RWPE2 (cell line): ENCODE results near the gene SNX5.

Source experiments
- ATAC-seq: fragments of 200-7000 bp; cut with Tn5 transposase; 3 replicates; pipeline ENCODE4 v1.9.1; 2021; ENCODE audit warnings: low read depth
- DNase-seq: peaks from one replicate; pipeline ENCODE4 v3.0.0-alpha.2; 2020; ENCODE audit warnings: low spot score
- H3K27ac ChIP-seq: fragments of 450-650 bp; 2 replicates; pipeline ENCODE4 v1.5.1; 2017; ENCODE audit warnings: mild to moderate bottlenecking; ENCODE audit not compliant: poor library complexity, severe bottlenecking
- H3K27me3 ChIP-seq: fragments of 250-450 bp; sonication (Bioruptor Pico); 2 replicates; pipeline ENCODE4 v1.5.1; 2021; ENCODE audit warnings: mild to moderate bottlenecking, moderate library complexity; ENCODE audit not compliant: insufficient read depth, poor library complexity, severe bottlenecking
- H3K36me3 ChIP-seq: fragments of 250-450 bp; sonication (Bioruptor Pico); 2 replicates; pipeline ENCODE4 v1.5.1; 2020; ENCODE audit warnings: low read depth, mild to moderate bottlenecking, moderate library complexity
- H3K4me1 ChIP-seq: fragments of 250-450 bp; sonication (Bioruptor Pico); 2 replicates; pipeline ENCODE4 v1.5.1; 2021; ENCODE audit warnings: mild to moderate bottlenecking, moderate library complexity; ENCODE audit not compliant: insufficient read depth, poor library complexity, severe bottlenecking
- H3K4me3 ChIP-seq: fragments of 250-450 bp; sonication (Bioruptor Pico); 2 replicates; pipeline ENCODE4 v1.5.1; 2021; ENCODE audit warnings: mild to moderate bottlenecking, moderate library complexity; ENCODE audit not compliant: severe bottlenecking
- H3K9me3 ChIP-seq: fragments of 250-450 bp; sonication (Bioruptor Pico); 2 replicates; pipeline ENCODE4 v1.5.1; 2021; ENCODE audit warnings: mild to moderate bottlenecking, moderate library complexity; ENCODE audit not compliant: severe bottlenecking
- CTCF ChIP-seq: fragments of 450-650 bp; IDR thresholded peaks from one replicate; pipeline ENCODE4 v1.5.1; 2017; ENCODE audit warnings: mild to moderate bottlenecking, moderate library complexity; ENCODE audit not compliant: poor library complexity, severe bottlenecking

SNX5 gene

GRCh38 chr20:18011951-18012645 lies 43.5 kb upstream of the SNX5 start:
- Histone ChIP-seq H3K4me1 (no peaks in the 10 kb centered on the region), H3K9me3 (no peaks in the 10 kb centered on the region), H3K36me3 (no peaks in the 10 kb centered on the region), H3K4me3 (no peak overlapping the region), H3K27ac (no peak overlapping the region), H3K27me3 (no peaks in the 10 kb centered on the region)
- no peak for TF ChIP-seq CTCF
- no peak for ATAC-seq
- DNase-seq: no peak

GRCh38 chr20:18011482-18011881 lies 42.9 kb upstream of the SNX5 start:
- Histone ChIP-seq H3K4me3 (no peak overlapping the region), H3K27me3 (no peaks in the 10 kb centered on the region), H3K4me1 (no peaks in the 10 kb centered on the region), H3K9me3 (no peaks in the 10 kb centered on the region), H3K27ac (no peak overlapping the region), H3K36me3 (no peaks in the 10 kb centered on the region)
- ATAC-seq (no peak), DNase-seq (no peak)
- no peak for TF ChIP-seq CTCF

DNA sequence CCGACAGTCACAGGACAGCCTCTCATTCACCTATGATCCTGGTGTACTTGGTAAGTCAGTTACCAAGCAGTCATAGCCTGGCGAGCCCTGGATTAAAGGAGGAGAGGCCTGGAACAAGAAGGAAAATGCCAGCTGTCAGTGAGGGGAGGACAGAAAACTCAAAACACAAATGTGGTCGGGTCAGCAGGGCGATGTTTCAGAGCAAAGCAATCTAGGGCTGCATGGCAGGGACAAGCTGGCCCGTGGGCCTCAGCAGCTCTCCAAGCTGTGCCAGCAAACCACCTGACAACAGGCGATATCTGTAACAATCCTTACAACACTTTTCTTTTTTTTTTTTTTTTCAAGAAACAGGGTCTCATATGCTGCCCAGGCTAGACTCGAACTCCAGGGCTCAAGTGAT lies 40.5 kb upstream of the SNX5 start:
- no peaks in the 10 kb centered on the region for H3K4me1 ChIP-seq
- DNase-seq: no peak

GRCh38 chr20:18007534-18008292 lies 39.1 kb upstream of the SNX5 start:
- DNase-seq: no peak
- no peak for TF ChIP-seq CTCF
- H3K36me3 ChIP-seq: no peaks in the 10 kb centered on the region
- ATAC-seq: no peak
- no peak overlapping the region for H3K4me3 ChIP-seq
- no peaks in the 10 kb centered on the region for H3K4me1 ChIP-seq
- H3K27ac ChIP-seq: no peak overlapping the region
- no peaks in the 10 kb centered on the region for H3K27me3 ChIP-seq
- no peaks in the 10 kb centered on the region for H3K9me3 ChIP-seq

More for the DNA sequence above, 40.5 kb upstream of the SNX5 start:
- TF ChIP-seq CTCF: no peak
- no peak overlapping the region for H3K27ac ChIP-seq
- H3K36me3 ChIP-seq: no peaks in the 10 kb centered on the region
- ATAC-seq: no peak
- H3K9me3 ChIP-seq: no peaks in the 10 kb centered on the region
- no peak overlapping the region for H3K4me3 ChIP-seq
- H3K27me3 ChIP-seq: no peaks in the 10 kb centered on the region

- H3K4me1 ChIP-seq: peaks cover 1% of the 10 kb centered on the region
- no peak for ATAC-seq
- H3K36me3 ChIP-seq: no peaks in the 10 kb centered on the region
- no peak for TF ChIP-seq CTCF
- no peaks in the 10 kb centered on the region for H3K9me3 ChIP-seq
- no peak overlapping the region for H3K27ac ChIP-seq
- DNase-seq: no peak
- H3K27me3 ChIP-seq: no peaks in the 10 kb centered on the region
- no peak overlapping the region for H3K4me3 ChIP-seq
These were observed 38.1 kb upstream of the SNX5 start for GRCh38 chr20:18006684-18007083.
